GM21737 (cell line): ENCODE results near the gene FAAP20.

Experiments used
- ATAC-seq: cut with Tn5 transposase; IDR thresholded peaks from one replicate; pipeline ENCODE4 v1.9.1; 2021; ENCODE audit warnings: mild to moderate bottlenecking, moderate library complexity; ENCODE audit not compliant: unreplicated experiment

The FAAP20 gene

DNA sequence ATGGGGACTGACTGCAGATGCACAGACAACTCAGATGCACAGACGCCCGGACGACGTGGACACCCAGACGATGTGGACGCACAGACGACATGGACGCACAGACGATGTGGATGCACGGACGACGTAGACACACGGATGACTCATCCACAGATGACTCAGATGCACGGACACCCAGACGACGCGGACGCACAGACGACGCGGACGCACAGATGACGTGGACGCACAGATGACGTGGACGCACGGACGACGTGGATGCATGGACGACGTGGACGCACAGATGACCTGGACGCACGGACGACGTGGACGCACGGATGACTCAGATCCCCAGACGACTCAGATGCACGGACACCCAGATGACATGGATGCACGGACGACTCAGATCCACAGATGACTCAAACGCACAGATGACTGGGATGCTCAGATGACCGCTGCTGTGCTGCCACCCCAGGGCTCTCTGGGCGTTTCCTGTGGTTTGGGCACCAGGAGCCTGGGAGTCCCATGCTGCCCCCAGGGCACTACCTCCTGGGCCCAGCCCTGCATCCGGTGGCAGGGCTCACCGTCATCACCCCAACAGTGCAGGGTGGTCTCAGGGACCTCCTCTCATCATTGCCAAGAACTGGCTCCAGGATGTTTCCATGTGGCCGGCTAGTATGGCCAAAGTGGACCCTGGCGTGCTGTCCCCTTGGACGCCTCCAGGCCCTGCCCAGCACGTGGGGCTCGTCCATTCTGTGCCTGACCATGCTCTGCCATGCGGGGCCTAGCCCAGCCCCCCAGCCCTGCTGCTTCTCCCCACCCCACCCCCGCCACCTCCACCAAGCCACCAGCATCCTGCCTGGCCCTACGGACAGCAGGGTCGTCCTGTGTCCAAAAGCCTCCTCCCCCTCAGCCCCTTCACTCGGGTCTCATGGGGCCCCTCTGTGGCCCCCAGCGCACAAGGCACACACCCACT is 14.0 kb downstream of the FAAP20 start:
- ATAC-seq: no peak

DNA sequence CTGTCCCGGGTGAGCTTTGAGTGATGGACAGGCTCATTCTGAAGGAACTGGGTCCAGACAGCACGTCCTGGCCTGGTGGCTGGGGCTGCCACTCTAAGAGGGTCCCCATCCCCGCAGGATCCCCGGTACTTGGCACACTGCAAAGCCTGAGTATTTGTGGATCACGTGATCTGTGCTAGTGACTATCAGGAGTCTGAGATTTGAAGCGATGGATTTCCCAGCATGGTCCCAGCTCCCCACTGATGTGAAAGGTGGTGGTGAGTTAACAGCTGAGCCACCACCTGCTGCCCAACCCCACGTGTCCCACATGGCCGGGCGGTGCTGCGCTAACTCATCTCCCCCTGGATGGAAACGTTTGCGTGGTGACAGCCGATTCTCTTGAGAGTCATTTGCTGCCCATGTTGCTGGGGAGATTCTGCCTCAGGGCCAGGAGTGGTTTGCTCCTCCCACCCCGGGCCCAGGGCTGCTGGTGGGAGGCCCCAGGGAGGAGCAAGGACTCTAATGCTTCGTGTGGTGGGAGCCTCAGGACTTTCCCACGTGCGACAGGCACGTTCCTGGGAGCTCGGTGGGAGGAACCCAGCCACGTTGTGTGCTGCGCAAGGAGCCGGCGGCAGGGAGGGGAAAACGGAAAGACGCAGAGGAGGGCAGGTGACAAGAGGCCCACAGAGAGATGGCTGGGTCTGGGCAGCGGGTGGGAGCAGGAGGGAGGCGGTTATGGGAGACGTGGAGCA is 15.1 kb downstream of the FAAP20 start:
- ATAC-seq: no peak

DNA sequence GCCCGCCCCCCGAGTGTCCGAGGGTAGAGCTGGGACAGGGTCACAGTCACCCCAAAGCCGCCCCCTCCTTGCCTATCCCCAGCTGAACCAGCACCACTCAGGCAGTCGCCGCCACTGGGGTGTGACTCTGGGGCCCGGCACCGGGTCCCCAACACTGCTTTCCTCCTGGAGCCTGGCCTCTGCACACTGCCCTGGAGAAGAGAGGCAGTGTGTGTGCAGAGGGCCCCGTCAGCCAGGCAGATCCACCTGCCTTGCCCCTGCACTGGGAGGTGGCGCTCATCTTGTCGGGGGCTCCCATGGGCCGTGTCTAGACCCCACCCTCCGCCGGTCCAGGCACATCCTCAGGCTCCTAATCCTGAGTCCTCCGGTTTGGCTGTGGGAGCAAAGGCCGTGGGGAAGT is 15.7 kb downstream of the FAAP20 start:
- no peak for ATAC-seq

DNA sequence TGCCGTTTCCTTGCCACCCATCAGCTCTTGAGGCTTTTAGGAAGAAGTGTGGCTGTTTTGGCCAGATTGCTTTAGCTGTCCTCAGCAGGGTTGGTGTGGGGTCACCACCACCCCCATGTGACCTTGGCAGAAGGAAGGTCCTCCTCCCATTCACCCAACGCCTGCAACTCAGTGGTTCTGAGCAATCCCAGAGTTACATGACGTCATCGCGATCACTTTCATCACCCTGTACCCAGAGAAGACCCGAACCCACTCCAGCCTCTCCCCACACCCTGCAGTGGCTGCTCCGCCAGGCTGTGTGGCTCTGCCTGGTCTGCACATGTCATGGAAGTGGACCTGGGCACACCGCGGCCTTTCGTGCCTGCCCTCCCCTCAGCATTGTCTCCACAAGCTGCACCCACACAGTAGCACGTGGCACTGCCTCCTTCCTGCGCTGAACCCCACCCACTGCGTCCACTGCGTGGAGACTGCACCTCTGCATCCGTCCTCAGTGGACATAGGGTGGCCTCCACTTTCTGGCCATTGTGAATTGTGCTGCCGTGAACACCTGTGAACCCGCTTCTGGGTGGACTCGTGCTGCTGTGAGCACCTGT is 16.5 kb downstream of the FAAP20 start:
- no peak for ATAC-seq

DNA sequence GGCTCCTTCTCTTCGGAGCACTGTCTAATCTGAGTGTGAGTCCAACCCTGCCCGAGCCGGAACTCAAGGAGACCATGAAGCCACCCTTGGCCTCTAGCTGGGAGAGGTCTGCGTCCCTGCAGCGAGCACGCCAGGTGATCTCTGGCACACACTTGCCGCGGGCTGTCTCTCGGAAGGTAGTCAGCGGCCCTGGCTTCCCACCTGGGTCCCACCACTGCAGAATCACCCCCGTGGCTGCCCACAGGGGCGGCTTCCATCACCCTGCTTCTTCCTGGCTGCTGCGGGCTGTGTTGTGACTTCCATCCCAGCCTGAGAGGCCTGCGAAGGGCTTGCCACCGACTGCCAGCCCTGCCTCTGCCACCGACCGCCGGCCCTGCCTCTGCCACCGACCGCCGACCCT is 17.0 kb downstream of the FAAP20 start:
- ATAC-seq: no peak

DNA sequence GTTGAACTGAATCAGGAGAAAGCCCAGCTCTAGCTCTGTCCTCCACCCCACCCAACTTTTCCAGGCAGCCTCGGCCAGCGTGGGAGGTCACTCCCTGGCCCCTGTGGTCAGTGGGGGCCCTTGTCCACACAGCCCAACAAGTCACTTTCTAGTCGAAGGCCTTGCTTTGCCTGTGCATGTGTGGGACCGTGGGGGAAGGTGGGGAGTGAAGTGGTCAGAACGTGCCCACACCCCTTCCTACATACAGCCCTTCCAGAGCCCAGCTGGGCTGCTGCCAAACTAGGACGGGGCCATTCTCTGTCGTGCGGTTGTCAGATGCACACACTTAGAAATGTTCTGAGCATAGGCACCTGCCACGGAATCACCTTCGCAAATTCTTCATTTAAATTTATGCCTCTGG is 18.0 kb downstream of the FAAP20 start:
- ATAC-seq: no peak

DNA sequence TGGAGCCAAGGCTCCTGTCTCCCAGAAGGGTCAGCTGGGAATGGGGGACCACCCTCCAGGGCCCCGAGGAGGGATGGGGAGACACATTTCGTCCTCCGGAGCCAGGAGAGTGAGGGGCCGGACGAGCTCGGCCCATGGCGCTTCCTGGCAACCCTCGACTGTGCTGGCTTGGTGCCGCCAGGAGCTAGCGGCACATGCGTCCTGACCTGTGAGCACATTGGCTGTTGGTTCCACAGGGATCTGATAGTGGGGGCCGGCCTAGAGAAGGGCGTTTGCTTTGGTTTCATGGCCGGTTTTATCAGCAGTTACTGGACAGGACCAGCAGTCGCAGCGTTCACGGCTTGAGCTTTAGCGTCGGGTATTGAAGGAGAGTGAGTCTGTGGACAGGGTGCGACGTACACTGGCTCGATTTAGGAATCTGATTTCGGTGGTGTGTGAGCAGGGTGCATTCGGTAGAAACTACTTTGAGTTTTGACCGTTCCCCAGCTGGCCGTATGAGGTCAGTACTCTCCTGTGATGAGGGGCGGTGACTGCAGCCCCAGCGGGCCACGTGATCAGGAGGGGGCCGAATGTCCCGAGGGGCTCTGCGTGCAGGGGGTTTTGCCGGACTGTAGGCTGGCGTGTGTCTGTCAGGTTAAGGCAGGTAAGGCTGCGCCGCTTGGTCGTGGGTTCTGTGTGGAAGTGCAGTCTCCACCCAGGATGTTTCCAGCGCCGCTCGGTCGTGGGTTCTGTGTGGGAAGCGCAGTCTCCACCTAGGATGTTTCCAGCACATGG is 18.7 kb downstream of the FAAP20 start:
- ATAC-seq: no peak

DNA sequence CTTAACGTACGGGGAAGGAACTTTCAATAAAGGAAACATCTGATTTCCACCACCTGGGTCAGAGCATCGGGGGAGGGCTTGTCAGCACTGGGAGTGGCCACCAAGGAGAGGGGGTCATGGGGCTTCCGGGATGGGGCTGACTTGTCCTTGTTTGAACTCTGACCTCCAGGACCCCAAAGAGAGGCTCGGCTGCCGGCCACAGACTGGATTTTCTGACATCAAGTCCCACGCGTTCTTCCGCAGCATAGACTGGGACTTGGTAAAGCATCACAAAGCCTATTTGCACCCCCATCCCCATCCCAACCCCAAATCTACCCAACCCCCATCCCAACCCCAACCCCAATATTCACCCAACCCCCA is 19.5 kb downstream of the FAAP20 start:
- ATAC-seq: no peak

DNA sequence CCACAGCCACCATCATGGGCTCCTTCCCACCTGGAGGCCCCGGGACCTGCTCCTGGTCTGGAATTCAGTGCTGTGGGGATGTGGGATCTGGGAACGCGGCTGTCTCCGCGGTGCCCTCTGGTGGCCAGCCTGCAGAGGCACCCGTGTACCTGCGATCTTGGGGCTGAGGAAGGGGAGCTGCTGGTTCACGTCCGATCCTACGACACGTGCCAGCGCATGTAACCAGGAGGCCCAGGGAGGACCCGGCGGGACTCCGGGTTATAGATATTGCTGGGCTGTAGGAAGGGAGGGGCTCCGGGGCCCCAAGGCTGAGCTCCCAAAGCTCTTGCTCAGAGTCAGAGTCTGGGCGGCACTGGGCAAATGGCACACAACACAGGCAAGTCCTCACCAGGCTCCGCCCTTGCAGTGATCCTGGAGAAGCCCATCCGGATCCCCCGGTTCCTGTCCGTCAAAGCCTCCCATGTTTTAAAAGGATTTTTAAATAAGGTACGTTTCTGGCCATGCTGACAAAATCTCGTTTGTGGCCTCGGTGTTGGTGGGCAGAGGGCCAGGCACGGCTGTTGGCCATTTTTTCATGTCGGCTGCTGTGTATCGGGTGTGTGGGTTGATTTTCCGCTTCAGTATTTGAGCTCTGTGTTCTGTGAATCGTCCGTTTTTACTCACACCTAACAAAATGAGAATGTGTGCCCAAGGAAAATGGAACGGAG is 20.1 kb downstream of the FAAP20 start:
- ATAC-seq: no peak

DNA sequence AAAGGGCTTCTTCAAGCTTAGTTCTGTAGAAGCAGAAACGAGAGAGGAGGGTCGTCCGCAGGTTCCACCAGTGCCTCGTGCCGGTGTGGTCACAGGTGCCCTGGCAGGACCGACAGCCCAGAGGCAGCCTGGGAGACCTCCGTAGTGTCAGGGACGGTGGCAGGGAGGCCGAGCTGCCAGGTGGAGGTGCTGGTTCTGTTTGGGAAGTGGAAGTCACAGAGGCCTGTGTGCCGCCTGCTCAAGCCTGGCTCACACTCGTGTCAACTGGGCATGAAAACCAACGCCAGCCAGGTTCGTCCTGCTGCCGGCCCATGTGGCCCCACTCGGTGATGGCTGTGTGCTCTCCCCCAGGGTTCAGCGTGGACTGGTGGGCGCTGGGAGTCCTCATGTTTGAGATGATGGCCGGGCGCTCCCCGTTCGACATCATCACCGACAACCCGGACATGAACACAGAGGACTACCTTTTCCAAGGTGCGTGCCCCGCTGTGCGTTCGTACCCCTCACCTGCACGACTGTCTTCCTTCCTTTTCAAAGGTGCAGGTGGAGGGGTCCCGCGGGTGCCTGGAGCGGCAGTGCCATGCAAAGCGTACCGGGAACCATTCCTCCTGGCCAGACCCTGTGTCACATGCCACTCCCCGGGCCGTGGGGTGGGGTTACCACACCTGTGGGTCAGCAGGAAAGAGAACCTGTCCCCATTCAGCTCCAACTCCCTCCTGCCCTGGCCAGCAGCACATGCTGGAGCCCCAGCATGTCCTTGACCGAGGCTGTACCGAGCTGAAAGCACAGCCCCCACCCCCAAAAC is 20.8 kb downstream of the FAAP20 start:
- no peak for ATAC-seq

DNA sequence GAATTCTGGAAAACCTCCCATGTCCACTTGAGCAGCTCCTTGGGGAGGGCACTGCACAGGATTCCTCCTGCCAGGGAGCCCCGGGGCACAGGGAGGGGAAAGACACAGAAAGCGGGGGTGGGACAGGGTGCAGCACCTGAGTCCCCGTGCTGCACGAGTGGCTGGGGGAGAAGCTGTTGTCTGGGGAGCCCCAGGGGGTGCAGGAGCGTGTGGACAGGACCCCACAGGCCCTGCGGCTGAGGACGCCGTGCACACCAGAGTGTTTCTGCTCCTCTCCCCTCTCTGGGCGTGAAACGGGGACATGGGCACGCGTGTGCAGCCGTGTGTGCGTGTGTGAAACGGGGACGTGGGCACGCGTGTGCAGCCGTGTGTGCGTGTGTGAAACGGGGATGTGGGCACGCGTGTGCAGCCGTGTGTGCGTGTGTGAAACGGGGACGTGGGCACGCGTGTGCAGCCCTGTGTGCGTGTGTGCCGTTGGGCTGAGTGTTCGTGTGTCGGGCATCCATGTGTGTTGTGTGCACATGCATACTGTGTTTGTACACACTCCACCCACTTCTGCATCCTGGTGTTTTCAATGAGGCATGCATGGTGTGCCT is 21.9 kb downstream of the FAAP20 start:
- ATAC-seq: no peak

DNA sequence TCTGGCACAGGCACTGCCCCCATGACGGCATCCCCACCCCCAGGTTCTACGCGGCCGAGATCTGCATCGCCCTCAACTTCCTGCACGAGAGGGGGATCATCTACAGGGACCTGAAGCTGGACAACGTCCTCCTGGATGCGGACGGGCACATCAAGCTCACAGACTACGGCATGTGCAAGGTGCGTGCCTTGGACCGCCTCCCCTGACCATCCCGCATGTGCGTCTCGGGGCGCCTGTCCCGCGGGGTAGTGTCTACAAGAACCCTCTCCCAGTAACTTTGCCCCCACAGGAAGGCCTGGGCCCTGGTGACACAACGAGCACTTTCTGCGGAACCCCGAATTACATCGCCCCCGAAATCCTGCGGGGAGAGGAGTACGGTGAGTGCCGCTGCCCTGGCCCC is 22.6 kb downstream of the FAAP20 start:
- no peak for ATAC-seq

DNA sequence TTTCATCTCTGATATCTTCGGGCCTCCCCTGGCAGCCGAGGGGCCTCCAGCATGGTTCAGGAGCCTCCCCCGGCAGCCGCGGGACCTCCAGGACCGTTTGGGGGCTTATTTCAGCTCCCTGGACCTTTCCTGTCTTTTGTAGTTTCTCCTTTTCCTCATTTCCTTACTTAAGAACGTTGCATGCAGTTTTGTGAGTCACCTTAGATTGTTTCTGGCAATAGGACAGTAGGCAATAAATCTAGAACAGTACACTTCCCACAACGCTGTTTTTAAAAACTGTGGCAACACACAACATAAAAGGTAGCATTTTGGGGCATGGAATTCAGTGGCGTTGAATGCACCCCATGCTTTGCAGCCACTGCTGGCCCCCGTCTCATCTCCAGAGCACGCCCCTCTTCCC is 24.4 kb downstream of the FAAP20 start:
- ATAC-seq: no peak

DNA sequence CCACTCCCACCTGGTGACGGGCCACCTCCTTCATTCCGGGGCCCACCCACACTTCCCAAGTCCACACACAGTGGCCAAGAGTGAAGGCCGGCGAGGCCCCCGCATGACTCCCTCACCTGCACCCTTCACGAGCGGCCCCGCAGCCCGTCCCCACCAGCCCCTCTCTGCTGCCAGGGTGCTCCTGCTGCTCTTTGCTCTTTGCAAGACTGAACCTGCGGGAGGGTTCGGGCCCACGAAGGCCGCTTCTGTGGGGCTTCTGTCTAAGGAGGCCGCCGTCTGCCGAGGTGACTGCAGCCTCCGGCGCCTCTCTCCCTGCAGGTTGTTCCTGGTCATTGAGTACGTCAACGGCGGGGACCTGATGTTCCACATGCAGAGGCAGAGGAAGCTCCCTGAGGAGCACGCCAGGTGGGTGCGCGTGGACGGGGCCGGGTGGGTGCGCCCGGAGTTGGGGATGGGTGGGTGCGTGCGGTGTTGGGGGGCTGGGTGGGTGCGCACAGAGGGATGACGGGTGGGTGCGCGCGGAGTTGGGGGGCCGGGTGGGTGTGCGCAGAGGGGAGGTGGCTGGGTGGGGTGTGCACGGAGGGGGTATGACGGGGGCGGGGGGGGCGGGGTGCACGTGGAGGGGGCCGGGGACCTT is 25.3 kb downstream of the FAAP20 start:
- ATAC-seq: no peak

DNA sequence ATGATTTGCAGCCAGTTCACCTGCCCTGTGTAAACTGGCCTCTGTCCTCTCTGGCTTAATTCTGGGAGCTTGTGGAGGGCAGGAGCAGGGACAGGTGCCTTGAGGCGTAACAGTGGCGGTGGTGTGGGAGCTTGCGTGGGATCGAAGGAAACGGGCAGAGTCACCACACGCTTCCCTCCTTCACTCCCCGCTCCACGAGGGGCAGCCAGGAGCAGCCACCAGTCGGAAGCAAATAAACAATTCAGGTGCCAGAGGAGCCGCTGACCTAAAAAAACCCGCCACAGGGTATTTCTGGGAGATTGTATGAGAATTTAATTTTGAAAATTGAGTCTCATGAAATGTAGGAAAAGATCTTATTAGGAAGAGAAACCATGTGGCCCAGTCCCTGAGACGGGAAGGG is 26.0 kb downstream of the FAAP20 start:
- ATAC-seq: no peak

DNA sequence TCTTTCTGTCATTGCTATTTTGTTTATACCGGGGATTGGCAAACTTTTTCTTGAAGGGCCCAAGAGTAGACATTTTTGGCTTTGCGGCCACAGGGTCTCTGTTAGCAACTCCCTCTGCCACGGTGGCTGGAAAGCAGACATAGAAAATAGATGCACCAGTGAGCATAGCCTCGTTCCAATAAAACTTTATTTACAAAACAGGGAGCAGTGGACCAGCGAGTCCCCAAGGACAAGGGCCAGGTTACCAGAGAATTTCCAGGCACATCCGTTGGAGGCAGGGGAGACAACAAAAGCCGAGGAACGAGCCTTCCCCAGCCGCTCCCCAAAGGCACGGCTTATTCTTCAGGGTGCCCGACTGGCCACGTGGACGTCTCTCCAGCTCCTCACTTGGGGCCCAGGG is 26.5 kb downstream of the FAAP20 start:
- ATAC-seq: no peak

DNA sequence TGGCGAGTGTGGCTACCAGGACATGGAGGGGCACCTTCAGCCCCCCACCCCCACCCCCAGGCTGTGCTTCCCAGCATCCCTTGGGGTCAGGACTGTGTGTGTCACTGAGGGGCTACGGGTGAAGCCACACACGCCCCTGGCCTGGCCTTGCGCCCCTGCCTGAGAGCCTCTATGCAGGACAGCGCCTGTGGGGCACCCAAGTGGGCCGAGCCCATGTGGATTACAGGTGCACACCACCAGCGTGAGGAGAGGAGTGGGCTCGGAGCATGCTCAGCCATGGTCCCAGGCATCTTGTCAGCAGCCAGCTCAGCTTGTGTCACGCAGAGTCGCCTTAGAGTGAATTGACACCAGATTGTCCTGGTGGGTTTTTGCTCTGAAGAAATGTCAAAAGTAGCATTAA is 27.9 kb downstream of the FAAP20 start:
- no peak for ATAC-seq

DNA sequence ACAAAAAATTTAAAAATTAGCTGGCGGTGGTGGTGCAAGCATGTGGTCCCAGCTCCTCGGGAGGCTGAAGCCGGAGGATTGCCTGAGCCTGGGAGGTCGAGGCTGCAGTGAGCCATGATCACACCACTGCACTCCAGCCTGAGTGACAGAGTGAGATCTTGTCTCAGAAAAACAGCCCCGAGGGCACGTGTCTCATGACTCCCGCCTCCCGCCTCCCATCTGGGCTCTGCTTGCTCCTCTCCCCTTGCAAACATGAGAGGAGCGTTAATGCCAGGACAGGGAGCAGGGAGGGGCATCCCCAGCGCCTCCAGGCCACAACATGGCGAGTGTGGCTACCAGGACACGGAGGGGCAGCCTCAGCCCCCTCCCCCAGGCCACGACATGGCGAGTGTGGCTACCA is 28.3 kb downstream of the FAAP20 start:
- ATAC-seq: no peak

DNA sequence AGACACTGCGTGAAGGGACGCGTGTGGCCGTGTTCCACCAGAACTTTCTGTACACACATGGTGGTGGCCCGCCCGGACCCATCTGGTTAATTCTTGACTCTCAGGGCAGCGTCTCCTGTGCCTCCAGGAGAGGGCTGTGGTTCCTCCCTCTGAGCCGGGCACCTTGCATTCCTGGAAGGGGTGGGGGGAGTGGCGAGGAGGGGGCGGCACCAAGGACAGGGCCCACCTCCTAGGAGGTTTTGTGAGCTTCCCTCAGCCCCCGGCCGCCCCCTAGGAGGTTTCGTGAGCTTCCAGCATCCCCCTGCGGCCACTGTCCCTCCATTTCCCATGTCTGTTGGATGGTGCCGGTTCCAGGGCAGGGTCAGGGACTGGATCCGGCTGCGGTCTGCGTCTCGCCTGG is 28.9 kb downstream of the FAAP20 start:
- ATAC-seq: no peak
